NCI-H1436 (cell line): ENCODE results near the gene PON1.

Source experiments
- DNase-seq: peaks from one replicate; lab custom pipeline; 2025; lab: John Stamatoyannopoulos, UW

Gene PON1

DNA sequence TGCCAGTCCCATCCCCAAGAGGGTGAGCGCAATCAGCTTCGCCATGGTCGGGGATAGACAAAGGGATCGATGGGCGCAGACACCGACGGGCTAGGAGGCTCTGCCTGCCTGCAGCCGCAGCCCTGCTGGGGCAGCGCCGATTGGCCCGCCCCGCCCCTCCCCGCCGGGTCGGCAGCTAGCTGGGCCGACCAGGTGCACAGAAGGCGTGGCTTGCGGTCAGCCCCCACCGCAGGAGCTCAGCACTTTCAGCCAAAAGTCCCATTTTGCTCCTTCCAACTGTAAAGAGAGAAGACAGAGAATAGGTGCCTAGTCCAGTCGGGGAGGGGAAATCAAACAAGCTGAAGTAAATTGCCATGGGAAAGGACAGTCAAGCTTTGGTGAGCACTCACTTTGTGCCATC, at the start of gene PON1:
Gene PON1, minus strand, starts transcription at position 102 of the 400 bp plus-strand sequence. Its CDS starts 57 bp downstream, at position 45.
- DNase-seq = no peak

DNA sequence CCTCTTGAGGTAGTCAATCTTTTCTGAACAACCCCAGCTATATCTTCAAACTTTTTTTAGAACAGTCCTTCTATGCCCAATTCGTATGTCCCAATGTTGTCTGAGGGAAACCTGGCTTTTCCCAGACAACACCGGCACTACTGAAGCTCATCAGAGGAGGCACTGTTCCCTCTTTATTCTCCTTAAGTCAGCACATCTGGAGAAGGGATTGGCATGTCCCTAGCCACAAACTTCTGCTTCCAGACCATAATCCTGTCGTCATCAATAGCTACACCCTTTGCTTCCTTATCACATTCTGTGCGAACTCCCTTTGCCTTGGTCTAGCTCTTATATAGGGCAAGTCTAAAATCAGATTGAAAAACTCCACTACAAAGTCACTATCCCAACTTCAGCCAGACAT, 49.0 kb upstream of the PON1 start:
- DNase-seq = no peak

DNA sequence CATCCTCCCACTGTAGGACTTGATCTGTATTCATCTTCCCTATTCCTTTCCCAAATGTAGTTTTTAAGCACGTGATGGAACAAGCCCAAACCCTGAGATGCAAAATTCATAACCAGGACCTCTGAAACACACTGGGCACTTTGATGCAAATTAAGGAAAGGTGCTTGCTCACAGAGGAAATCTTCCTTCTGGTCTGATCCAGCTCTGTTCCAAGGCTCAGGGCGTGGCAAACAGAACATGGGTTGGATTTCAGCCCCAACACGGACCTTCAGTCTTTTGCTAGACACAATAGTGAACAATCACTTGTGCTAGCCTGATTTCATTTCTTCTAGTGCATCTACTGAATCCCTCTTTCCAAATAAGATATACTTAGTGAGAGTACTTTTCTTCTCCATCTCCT, 43.9 kb upstream of the PON1 start:
- DNase-seq = no peak

DNA sequence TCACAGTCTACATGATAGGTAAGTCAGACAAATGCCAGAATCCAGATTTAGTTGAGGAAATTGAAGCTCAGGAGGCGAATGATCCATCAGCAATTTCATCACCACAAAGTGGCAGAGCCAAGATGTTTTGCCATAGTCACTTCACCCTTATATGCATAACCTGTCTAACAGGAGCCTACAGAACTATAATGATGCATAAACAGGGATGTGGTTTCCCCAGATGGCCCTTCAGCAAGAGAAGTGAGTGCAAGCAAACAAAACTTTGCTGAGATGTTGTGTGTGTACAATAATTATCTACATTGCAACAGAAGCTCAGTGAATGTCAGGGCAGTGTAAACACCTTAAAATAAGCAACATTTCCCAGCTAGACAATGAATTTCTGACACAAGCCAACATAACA, 43.3 kb upstream of the PON1 start:
- no peak for DNase-seq

DNA sequence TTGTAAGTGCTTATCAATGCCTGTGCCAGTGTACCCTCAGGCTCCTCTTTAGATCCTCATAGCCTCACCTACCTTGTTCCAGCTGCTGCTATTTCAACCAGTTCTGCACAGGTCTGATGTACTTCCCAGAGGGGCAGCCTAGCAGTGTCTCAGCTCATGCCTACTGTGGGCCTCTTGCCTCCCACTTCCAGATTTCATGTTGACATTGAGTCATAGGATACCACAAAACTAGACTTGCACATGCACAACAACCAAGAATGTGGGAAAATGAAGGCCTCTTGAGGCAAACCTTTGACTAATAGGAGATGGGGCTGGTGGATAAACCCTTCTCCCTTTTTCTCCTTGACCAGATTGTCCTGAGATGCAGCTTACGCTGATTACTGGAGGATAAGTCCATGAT, 40.8 kb upstream of the PON1 start:
- no peak for DNase-seq

DNA sequence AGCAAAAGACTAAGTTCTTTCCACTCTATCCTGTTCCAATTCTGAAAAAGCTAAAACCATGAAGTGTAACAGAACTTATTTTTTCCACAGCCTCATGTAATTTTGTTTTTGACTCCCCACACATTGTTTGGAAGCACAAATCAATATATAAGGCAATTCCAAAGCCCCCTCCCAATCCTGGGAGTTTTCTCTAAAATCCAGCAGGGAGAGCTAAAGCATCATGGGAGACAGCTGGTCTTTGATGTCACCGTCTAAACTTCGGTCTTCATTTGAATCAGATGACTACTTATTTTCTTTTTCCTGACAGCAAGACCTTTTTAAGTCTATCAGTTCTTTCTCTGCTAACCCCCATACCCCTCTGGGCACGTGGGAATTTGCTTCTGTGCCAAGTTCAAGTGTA, 33.3 kb upstream of the PON1 start:
- DNase-seq = no peak

DNA sequence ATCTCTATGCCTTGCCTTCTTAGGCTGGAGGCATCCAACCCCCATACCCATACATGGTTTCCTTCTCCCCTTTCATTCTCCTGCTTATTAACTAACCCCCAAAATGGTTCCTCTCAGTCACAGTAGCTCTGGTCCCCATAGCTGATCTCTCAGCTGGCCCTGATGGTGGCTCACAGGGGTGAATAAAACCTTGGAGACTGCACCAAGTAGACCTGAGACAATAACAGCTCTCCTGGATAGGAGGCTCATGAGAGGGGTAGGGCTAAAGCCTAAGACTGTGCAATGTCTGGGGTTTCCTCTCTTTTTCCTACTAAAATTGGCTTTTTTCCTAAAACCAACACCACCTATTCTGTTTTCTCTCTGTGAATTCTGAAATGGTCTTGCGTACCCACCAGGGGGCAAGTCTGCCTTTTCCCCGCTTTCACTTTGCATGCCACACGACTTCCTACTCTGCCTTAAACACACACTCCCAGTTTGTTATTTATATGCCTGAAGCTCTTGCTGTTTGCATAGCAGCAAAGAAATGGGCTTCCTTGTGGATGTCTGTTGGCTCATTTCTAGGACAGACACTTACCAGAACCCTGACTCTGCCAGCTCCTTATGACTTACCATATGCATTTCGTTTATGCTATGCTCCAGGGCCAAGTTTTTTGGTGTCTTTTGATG, 18.4 kb upstream of the PON1 start:
- no peak for DNase-seq

DNA sequence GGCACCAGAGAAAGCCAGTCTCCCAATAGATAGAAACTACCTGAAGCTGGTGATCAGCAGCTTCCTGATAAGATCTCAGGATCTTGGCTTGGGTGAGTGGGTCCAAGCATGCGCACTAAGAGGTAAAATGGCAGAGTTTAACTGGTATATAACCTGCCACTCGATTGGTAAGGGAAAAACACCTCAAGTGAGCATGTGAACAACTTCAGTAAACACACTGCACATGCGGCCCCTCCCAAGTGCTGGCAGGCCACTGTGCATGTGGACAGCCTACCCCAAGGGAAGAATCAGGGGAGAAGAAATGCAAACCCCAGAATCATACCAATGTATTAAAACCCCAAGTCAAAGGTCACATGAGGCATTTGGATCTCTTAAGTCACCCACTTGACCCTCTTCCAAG, 17.7 kb upstream of the PON1 start:
- no peak for DNase-seq

DNA sequence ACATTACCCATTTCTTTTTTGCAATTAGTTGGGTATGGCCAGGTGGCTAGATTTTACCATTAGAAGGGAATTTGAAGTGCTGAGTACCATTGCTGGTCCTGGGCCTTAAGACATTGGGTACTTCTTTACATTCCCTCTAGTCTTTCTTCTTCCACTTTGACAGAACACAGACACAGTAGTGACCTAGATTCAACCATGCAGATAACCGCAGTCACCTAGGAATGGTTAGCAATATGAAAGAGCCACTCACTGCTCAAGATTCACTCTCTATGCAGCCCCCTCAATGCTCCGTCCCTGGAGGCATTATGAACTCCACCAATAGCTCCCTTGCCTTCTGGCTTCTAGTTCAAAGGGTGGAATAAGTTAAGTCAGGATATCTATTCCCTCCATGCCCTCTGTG, 16.2 kb upstream of the PON1 start:
- DNase-seq = no peak

DNA sequence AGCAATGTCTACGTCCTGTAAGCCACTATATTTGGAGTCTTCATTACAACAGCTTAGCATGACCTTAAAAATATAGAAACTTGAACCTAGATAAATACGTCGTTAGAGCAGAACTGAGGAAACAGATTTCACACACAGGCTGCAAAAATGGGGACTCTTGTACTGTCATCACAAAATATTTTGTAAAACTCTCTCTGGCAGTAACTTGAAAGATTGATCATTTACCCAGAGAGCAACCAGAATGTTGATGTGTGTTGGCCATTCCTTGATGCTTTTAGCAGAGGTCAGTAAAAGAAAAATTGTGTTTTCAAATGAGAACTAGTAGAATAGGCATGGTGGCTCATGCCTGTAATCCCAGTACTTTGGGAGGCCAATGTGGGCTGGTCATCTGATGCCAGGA, 14.5 kb upstream of the PON1 start:
- no peak for DNase-seq

DNA sequence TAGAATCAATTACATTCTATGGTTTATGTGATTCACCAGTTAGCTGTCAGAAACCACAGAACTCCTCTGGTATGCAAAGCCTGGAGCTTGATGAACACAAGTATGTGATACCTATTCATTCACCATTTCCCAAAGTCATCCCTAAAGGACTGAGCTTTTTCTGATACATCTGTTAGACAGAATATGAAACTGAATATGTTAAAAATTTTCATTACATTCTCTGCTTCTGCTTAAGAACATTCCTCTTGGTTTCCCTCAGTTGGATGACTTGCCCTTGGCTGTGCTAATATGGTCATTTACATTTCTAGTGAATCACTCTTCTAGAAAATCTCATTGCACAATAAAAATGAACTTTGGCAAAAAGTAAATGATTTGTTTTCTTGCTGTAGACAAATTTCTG, 10.8 kb upstream of the PON1 start:
- DNase-seq = no peak

DNA sequence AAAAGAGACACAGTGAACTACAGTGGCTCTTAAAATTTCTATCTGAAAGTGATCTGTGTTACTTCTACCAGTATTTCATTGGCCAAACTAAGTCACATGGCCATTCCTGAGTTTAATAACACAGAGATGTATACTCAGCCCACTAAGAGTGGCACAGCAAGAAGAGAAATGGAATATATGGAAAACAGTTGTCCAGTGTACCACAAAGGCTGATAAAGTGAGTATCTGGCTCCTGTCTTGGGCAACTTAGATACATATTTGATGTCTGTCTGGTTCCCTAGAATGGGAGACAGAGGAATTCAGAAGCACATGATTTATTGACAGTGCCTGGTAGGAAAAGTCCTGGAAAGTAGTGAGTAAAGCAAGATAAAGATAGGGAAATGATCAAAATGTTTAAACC, 10.1 kb upstream of the PON1 start:
- DNase-seq = no peak

DNA sequence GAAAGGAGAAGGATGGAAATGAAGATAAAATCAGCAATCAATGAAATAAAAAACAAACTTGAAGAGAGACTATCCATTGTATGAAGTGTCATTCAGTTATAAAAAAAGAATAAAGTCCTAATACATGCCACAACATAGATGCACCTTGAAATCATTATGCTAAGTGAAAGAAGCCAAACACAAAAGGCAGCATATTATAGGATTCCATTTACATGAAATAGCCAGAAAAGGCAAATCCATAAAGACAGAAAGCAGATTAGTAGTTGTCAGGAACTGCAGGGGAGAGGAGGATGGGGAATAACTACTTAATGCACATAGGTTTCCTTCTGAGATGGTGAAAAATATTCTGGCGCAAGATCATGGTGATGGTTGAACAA, 6.6 kb upstream of the PON1 start:
- no peak for DNase-seq

DNA sequence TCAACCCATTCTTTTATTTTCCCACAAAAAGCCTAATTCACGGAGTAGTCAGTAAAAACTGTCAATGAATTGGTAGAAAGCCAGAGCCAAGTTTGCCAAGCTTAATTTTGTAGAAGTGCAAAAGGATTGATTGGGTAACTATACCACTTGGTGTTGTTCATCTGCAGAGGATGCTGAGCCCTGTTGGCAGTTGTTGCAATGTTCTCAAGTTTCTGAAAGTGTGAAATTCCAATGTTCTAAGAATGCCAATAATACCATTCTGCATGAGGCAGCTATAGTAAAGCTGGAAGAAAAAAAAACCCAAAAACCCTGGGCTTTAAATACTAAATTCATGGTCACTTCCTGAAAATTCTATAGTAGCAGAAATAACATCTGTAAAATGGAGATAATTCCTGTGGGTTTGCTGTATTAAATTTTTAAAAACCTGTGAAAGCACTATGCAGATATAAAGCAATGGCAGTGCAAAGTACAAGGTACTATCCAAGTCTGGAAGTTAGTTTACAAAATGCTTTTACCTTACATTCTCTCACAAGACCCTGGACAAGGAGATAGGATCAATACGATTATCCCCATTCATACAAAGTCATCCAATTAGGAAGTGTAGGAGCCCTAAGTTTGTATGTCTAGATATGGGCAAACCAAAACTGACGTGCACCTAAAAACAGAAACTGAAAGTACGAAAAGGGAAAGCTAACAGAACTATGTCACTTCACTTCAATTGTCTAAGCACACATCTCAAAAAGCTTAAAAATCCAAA, 6.0 kb upstream of the PON1 start:
- DNase-seq = no peak

DNA sequence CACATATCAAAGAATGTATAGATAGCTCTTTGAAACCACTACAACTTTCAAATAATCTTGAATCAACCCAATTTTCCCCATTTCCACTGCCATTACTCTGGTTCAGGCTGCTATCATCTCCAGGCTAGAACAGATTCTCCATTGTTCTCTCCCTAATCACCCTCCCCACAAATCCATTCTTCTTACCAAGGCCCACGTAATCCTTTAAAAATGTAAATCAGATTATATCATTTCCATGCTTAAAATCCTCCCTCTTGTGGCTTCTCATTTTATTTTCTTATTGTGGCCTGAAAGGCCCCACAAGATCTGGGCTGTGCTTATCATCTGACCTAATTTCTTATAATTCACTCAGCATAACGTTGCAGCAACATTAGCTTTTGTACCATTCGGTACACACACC, 3.0 kb upstream of the PON1 start:
- no peak for DNase-seq

DNA sequence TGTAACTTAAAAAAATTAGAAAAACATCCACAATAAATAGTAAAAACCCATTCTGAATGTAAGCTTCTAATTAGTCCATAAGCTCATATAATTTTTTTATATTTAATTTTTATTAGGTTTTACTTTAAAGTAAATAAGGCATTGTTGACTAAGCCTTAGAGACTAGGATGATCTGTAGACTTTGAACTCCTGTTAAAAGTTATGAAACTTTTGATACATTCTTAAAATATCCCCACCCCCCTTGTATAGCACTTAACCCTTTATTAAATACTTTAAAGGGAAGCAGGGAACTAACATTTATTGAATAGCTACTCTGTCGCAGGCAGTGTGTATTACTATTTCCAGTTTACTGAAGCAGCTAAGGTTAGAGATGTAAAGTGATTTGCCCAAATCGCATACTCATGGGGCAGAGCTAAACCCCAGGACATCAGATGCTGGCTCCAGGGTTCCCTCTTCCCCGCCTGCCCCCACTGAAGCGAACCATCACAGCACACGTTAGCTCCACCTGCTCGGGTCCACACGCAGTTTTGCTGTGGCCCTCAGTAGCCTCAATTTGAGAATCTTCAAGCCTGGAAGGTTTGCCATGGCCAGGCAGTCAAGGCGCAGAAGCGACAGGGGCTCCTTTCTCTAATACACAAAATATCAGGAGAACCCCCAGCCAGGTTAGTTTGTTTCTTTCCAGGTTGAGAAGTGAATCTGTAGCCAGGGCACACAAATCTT, 762 bp downstream of the PON1 start:
- DNase-seq = no peak

DNA sequence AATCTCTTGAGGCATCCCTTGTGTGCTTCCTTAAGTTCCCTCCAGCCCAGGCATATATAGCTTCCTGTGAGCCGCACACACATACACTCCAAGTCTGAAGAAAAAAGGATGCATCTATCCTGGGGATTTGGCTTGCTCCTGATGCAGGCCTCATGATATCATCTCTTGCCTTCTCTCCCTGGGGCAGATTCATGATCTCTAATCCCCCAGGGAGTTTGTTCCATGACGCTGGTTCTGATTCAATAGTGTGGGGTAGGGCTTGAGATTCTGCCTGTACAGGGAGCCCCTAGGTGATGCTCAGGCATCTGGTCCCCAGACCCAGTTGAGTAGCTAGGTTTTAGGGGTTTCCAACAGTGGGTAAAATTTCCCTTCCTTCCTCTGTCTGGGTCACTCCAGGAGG, 1.5 kb downstream of the PON1 start:
- no peak for DNase-seq

DNA sequence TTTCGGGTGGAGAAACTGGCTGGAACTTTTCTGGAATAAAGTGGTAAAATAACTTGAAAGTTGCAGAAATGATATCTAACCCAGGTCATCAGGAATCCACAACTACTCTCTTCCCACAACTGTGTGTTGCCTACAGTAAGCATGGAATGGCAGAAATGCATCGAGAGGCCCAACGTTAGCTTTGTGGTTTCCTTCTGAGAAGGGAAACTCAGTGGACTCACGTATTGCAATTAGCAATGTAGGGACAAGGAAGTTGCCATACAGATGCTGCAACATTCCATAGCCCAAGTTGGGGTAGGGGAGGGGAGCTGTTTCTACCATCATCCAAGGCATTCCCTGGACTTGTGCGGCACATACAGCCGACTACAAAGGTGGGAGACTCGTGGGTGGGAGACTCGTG, 1.9 kb downstream of the PON1 start:
- no peak for DNase-seq

DNA sequence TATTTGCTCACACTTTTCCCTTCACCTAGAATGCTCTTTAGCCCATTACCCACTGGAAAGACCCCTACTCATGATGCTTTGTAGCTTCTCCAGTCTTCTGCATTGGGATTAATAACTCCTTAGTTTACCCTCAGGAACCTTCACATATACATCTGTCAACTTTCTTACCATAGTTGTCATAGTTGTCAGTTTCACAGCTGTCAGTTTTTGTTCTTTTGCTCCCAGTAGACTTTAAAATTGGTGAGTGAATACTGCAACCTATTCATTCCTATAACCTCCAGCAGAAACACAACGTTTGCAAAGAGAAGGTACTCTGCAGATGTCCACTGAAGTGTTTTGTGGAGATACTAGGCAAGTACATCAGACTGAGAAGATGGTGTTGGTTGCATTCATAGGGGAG, 2.6 kb downstream of the PON1 start:
- no peak for DNase-seq

DNA sequence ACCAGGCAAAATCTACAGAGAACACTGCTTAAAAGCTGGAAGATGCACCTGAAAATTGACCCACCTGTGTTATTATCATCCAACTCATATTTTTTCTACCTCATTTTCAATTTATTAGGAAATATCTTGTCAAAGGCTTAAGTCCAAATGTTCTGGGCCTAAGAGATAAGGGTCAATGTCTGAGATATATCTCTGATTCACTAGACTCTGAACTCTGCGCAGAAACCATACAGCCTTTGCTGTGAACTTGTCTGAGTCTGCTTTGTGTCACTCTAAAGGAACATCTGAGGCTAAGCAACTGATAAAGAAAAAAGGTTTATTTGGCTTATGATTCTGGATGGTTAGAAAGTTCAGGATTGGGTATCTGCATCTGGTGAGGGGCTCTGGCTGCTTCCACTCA, 3.7 kb downstream of the PON1 start:
- no peak for DNase-seq

DNA sequence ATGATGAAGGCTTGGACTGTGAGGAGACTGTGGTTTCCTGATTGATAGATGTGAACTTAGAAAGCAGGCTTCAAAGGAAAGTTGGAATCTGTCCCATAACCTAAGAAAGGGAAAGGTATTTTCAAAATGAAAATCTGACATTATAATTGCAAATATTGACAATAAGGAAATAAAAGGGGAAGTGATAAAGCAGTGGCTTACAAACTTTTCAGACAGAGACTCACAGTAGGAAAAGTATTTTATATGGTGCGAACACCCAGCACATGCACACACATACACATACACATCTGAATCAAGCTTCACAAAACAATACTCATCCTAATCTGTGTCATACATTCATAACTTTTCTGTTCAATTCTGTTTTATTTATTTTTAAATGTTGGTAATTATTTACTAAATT, 4.8 kb downstream of the PON1 start:
- DNase-seq = no peak

DNA sequence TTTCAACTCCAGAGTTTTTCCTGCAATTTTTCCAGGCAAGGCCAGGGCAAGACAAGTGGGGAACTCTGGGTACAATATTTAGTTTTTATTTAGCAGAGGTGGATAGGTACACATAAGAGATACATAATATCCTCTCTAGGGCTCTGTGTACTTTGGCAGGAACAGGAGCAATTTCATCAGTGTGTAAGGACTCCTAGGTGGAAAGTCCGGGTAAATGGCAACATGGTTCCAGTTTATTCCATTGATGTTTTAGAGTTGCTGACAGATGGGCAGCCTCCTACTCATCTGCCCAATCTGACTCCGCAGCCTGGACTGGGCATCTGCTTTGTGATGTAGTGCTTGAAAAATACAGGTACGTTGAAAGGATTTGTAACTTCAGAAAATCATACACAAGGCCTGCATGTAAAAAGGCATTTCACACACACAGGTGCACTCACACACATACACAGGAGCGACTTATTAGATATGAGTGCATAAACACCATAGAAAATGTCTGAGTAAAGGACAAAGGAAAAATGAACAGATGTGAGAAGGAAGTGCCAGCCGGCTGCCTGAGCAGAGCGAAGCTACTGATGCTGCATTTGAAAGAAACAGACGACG, 5.7 kb downstream of the PON1 start:
- no peak for DNase-seq

DNA sequence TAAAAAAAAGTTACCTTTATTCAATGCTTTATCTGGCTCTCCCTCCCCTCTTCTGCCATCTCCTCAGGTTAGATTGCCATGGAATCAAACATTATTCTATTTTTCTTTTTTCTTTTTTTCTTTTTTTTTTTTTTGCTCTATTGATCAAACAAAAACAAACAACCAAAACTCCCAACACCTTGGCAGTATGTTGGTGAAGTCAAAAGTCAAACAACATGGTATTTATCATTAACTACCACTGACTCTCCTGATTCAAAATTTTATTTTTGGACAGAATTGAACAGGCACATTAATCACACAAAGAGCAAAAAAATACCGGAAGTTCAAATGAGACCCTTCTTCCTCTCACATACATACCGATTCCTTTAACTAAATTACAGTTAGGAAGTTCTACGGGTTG, 6.4 kb downstream of the PON1 start:
- DNase-seq = no peak
